CD4-positive, CD25-positive, alpha-beta regulatory T cell (primary cell): ENCODE measurements around the gene RPL27A. TPM values are rescaled to one million over a fixed set of nuclear protein-coding genes. Genes with fewer than 3 reads are reported as not detected.
"Not testable (repeated sequence)": the region's sequence is repeated elsewhere in the genome, so short reads cannot be mapped to it uniquely, and the experiment has no call there.

ENCODE experiments used
- ATAC-seq, 2 donors: fragments of 150-1000 bp; cut with Tn5 transposase; one replicate each; pipeline ENCODE4 v1.10.0; 2021; ENCODE audit warnings: low read depth in 2 of 2, moderate number of reproducible peaks in 2 of 2, moderate library complexity in 1 of 2
- DNase-seq, 3 donors: peaks; one replicate each; pipeline versions ENCODE4 v3.0.0 to v3.0.0-alpha.2; 2012 to 2022; ENCODE audit warnings: mixed read lengths in 1 of 3
- H3K27ac ChIP-seq: one replicate; pipeline ENCODE4 v1.7.0; 2013; ENCODE audit warnings: mild to moderate bottlenecking, low read length; ENCODE audit not compliant: insufficient read depth, poor library complexity, severe bottlenecking
- H3K27me3 ChIP-seq: one replicate; pipeline ENCODE4 v1.7.0; 2013; ENCODE audit warnings: low read length; ENCODE audit not compliant: control insufficient read depth, insufficient read depth
- H3K36me3 ChIP-seq: one replicate; pipeline ENCODE4 v1.7.0; 2013; ENCODE audit warnings: mild to moderate bottlenecking, low read length, moderate library complexity; ENCODE audit not compliant: control insufficient read depth, insufficient read depth
- H3K4me1 ChIP-seq: 2 replicates; pipeline ENCODE4 v1.7.0; 2013; ENCODE audit warnings: mild to moderate bottlenecking, low read length; ENCODE audit not compliant: insufficient read depth, control insufficient read depth, poor library complexity, severe bottlenecking
- H3K4me3 ChIP-seq: one replicate; pipeline ENCODE4 v1.7.0; 2013; ENCODE audit warnings: low read depth, mild to moderate bottlenecking, low read length, moderate library complexity
- H3K9me3 ChIP-seq, 2 experiments: 1 replicate in 1 of 2; 2 replicates in 1 of 2; pipeline ENCODE4 v1.7.0; 2013; ENCODE audit warnings: low read length in 2 of 2, mild to moderate bottlenecking in 1 of 2, moderate library complexity in 1 of 2; ENCODE audit not compliant: control insufficient read depth in 2 of 2
- H3K27ac Mint-ChIP-seq, 3 donors: one replicate each; pipeline ENCODE4 v1.8.0; 2020 to 2022; ENCODE audit warnings: mild to moderate bottlenecking in 3 of 3, mixed read lengths in 3 of 3, moderate library complexity in 2 of 3
- H3K27me3 Mint-ChIP-seq: one replicate; pipeline ENCODE4 v1.8.0; 2022; ENCODE audit warnings: mild to moderate bottlenecking, mixed read lengths
- H3K36me3 Mint-ChIP-seq: one replicate; pipeline ENCODE4 v1.8.0; 2020; ENCODE audit warnings: mixed read lengths
- H3K4me1 Mint-ChIP-seq, 4 donors: one replicate each; pipeline ENCODE4 v1.8.0; 2020 to 2022; ENCODE audit warnings: mixed read lengths in 4 of 4, mild to moderate bottlenecking in 1 of 4
- H3K4me3 Mint-ChIP-seq, 4 donors: one replicate each; pipeline ENCODE4 v1.8.0; 2020 to 2022; ENCODE audit warnings: mild to moderate bottlenecking in 4 of 4, mixed read lengths in 4 of 4, moderate library complexity in 3 of 4
- H3K9me3 Mint-ChIP-seq, 7 donors: one replicate each; pipeline ENCODE4 v1.8.0; 2020 to 2022; ENCODE audit warnings: mixed read lengths in 7 of 7, mild to moderate bottlenecking in 3 of 7, moderate library complexity in 2 of 7
- polyA plus RNA-seq, 4 donors: library from polyadenylated mRNA; unstranded; fragments of 300-500 nt; fragmentation: Illumina TruSeq; gene quantifications; one replicate each; pipeline ENCODE4 v1.2.3, GENCODE V29; 2021
- total RNA-seq: library from RNA; stranded (reverse); gene quantifications from one replicate; pipeline ENCODE4 v1.2.3, GENCODE V29; 2022

The RPL27A gene
- total and polyA plus RNA-seq, 5 donors from 2014 or later, result 1,139 to 4,268 (median 2,980) TPM

GRCh38 chr11:8658321-8659057 is 24.1 kb upstream of the RPL27A start:
- H3K27me3 ChIP-seq, result no peaks in the 10 kb centered on the region
- H3K4me3 ChIP-seq, result no peak overlapping the region
- H3K9me3 ChIP-seq, result no peaks in the 10 kb centered on the region
- no peak overlapping the region for H3K27ac ChIP-seq
- Mint-ChIP-seq H3K27me3 (no peaks in the 10 kb centered on the region), H3K36me3 (peaks cover 18% of the 10 kb centered on the region), H3K4me1 (peaks cover 0 to 11% (median 6%) of the 10 kb centered on the region in 4 donors), H3K27ac (no peak overlapping the region), H3K4me3 (no peak overlapping the region), H3K9me3 (no peaks in the 10 kb centered on the region)
- ATAC-seq (no peak), DNase-seq (no peak)
- no peaks in the 10 kb centered on the region for H3K36me3 ChIP-seq
- no peaks in the 10 kb centered on the region for H3K4me1 ChIP-seq

GRCh38 chr11:8661001-8661795 is 21.4 kb upstream of the RPL27A start:
- H3K4me1 ChIP-seq, result no peaks in the 10 kb centered on the region
- peaks cover 23% of the 10 kb centered on the region for H3K36me3 Mint-ChIP-seq
- no peaks in the 10 kb centered on the region for H3K27me3 ChIP-seq
- H3K27ac Mint-ChIP-seq, result peak overlapping the region in 2 of 3 donors; percentile 65 to 75
- peaks cover 5% of the 10 kb centered on the region for H3K36me3 ChIP-seq
- H3K27ac ChIP-seq, result no peak overlapping the region
- no peaks in the 10 kb centered on the region for H3K9me3 Mint-ChIP-seq
- DNase-seq (no peak), ATAC-seq (no peak)
- H3K4me1 Mint-ChIP-seq, result peaks cover 0 to 6% (median 1%) of the 10 kb centered on the region in 4 donors
- no peaks in the 10 kb centered on the region for H3K27me3 Mint-ChIP-seq
- H3K4me3 ChIP-seq, result no peak overlapping the region
- H3K4me3 Mint-ChIP-seq, result no peak overlapping the region
- no peaks in the 10 kb centered on the region for H3K9me3 ChIP-seq

- peaks cover 2 to 6% (median 4%) of the 10 kb centered on the region in 4 donors for H3K4me1 Mint-ChIP-seq
- ATAC-seq, result no peak
- H3K27ac Mint-ChIP-seq, result no peak overlapping the region
Observed at GRCh38 chr11:8665222-8665621, 17.4 kb upstream of the RPL27A start.

GRCh38 chr11:8670081-8670480 is 12.5 kb upstream of the RPL27A start:
- ATAC-seq, H3K9me3 Mint-ChIP-seq: not testable (repeated sequence)

More at GRCh38 chr11:8665222-8665621, 17.4 kb upstream of the RPL27A start:
- H3K36me3 ChIP-seq, result peaks cover 13% of the 10 kb centered on the region
- H3K27me3 ChIP-seq, result no peaks in the 10 kb centered on the region
- H3K36me3 Mint-ChIP-seq, result peaks cover 29% of the 10 kb centered on the region
- no peak overlapping the region for H3K27ac ChIP-seq
- H3K4me3 ChIP-seq, result no peak overlapping the region
- H3K27me3 Mint-ChIP-seq, result no peaks in the 10 kb centered on the region
- H3K9me3 Mint-ChIP-seq, result no peaks in the 10 kb centered on the region
- no peak overlapping the region for H3K4me3 Mint-ChIP-seq
- no peaks in the 10 kb centered on the region for H3K9me3 ChIP-seq
- no peaks in the 10 kb centered on the region for H3K4me1 ChIP-seq
- no peak for DNase-seq

GRCh38 chr11:8671193-8671612 is 11.4 kb upstream of the RPL27A start:
- Mint-ChIP-seq H3K4me1 (peaks cover 2 to 5% (median 4%) of the 10 kb centered on the region in 4 donors), H3K36me3 (peaks cover 37% of the 10 kb centered on the region), H3K9me3 (no peaks in the 10 kb centered on the region), H3K27ac (no peak overlapping the region), H3K4me3 (no peak overlapping the region), H3K27me3 (no peaks in the 10 kb centered on the region)
- no peaks in the 10 kb centered on the region for H3K27me3 ChIP-seq
- ATAC-seq (no peak), DNase-seq (no peak)
- H3K4me3 ChIP-seq, result no peak overlapping the region
- H3K36me3 ChIP-seq, result peaks cover 41% of the 10 kb centered on the region
- H3K27ac ChIP-seq, result no peak overlapping the region
- H3K9me3 ChIP-seq, result no peaks in the 10 kb centered on the region
- H3K4me1 ChIP-seq, result no peaks in the 10 kb centered on the region

More at GRCh38 chr11:8670081-8670480, 12.5 kb upstream of the RPL27A start:
- peaks cover 41% of the 10 kb centered on the region for H3K36me3 ChIP-seq
- not testable (repeated sequence) for H3K9me3 ChIP-seq, H3K27me3 Mint-ChIP-seq, H3K4me3 Mint-ChIP-seq, H3K4me1 Mint-ChIP-seq, DNase-seq, H3K27me3 ChIP-seq, H3K27ac ChIP-seq, H3K4me3 ChIP-seq, H3K27ac Mint-ChIP-seq, H3K4me1 ChIP-seq
- H3K36me3 Mint-ChIP-seq, result peaks cover 41% of the 10 kb centered on the region

- peaks cover 0 to 5% (median 1%) of the 10 kb centered on the region in 4 donors for H3K4me1 Mint-ChIP-seq
- no peak overlapping the region for H3K4me3 Mint-ChIP-seq
- H3K36me3 ChIP-seq, result peaks cover 44% of the 10 kb centered on the region
- ATAC-seq (no peak), DNase-seq (no peak)
- H3K27ac ChIP-seq, result no peak overlapping the region
- no peaks in the 10 kb centered on the region for H3K27me3 Mint-ChIP-seq
- H3K4me1 ChIP-seq, result no peaks in the 10 kb centered on the region
- H3K27me3 ChIP-seq, result no peaks in the 10 kb centered on the region
- H3K4me3 ChIP-seq, result no peak overlapping the region
- no peaks in the 10 kb centered on the region for H3K9me3 Mint-ChIP-seq
- no peaks in the 10 kb centered on the region for H3K9me3 ChIP-seq
- H3K36me3 Mint-ChIP-seq, result peaks cover 33% of the 10 kb centered on the region
- H3K27ac Mint-ChIP-seq, result no peak overlapping the region
Observed at GRCh38 chr11:8671651-8672062, 10.9 kb upstream of the RPL27A start.

GRCh38 chr11:8672346-8672745 is 10.2 kb upstream of the RPL27A start:
- Histone ChIP-seq H3K9me3 (no peaks in the 10 kb centered on the region), H3K36me3 (peaks cover 49% of the 10 kb centered on the region), H3K4me3 (no peak overlapping the region), H3K27ac (no peak overlapping the region), H3K4me1 (no peaks in the 10 kb centered on the region), H3K27me3 (no peaks in the 10 kb centered on the region)
- ATAC-seq, result no peak
- H3K36me3 Mint-ChIP-seq, result peaks cover 28% of the 10 kb centered on the region
- no peaks in the 10 kb centered on the region for H3K27me3 Mint-ChIP-seq
- DNase-seq, result no peak
- peaks cover 0 to 5% (median 0%) of the 10 kb centered on the region in 4 donors for H3K4me1 Mint-ChIP-seq
- H3K9me3 Mint-ChIP-seq, result no peaks in the 10 kb centered on the region
- H3K27ac Mint-ChIP-seq, result no peak overlapping the region
- H3K4me3 Mint-ChIP-seq, result no peak overlapping the region
